A549 (cell line): ENCODE results near the gene PIK3CB.

Experiments
- EHMT2 ChIP-seq: fragments of 200-600 bp; sonication (generic); IDR thresholded peaks from 2 replicates; pipeline ENCODE4 v1.6.1; 2016; ENCODE audit warnings: antibody characterized with exemption, low read depth, mild to moderate bottlenecking, moderate library complexity
- EP300 ChIP-seq, 2 experiments: fragments of >200 bp; sonication (Bioruptor Twin); formaldehyde crosslinking; IDR thresholded peaks; 2 replicates in 1 of 2; 3 replicates in 1 of 2; pipeline ENCODE4 v1.6.1; 2016 to 2017
- ESRRA ChIP-seq: fragments of 150-350 bp; IDR thresholded peaks from 2 replicates; pipeline ENCODE4 v1.6.1; 2014; ENCODE audit warnings: mild to moderate bottlenecking, low read length, borderline replicate concordance
- HOXB13 ChIP-seq: fragments of 250-450 bp; sonication (Bioruptor Pico); IDR thresholded peaks from 2 replicates; pipeline ENCODE4 v1.5.0; 2020; ENCODE audit warnings: low read depth, mild to moderate bottlenecking, moderate library complexity
- NFE2L2 ChIP-seq: fragments of 150-350 bp; conservative IDR thresholded peaks from 2 replicates; pipeline ENCODE4 v1.6.1; 2014; ENCODE audit warnings: low read length
- PHF8 ChIP-seq: fragments of 200-600 bp; sonication (generic); IDR thresholded peaks from 2 replicates; pipeline ENCODE4 v1.6.1; 2016; ENCODE audit warnings: low read depth, mild to moderate bottlenecking, antibody characterized with exemption, moderate library complexity, borderline replicate concordance
- POLR2A ChIP-seq: IDR thresholded peaks from 2 replicates; pipeline ENCODE4 v1.6.1; 2012; ENCODE audit warnings: mild to moderate bottlenecking, low read length
- RAD21 ChIP-seq, 2 experiments: fragments of >200 bp in 1 of 2; sonication (Bioruptor Twin) in 1 of 2; formaldehyde crosslinking in 1 of 2; IDR thresholded peaks in 1 of 2; conservative IDR thresholded peaks in 1 of 2; 2 replicates in 1 of 2; 3 replicates in 1 of 2; pipeline ENCODE4 v1.6.1; 2012 to 2018; ENCODE audit warnings: inconsistent platforms in 1 of 2
- RCOR1 ChIP-seq: fragments of 150-350 bp; IDR thresholded peaks from 2 replicates; pipeline ENCODE4 v1.6.1; 2014; ENCODE audit warnings: antibody characterized with exemption, low read length, low read depth
- TF ChIP-seq, protein P1 (sequence below): fragments of >200 bp; sonication (Bioruptor Twin); formaldehyde crosslinking; IDR thresholded peaks from 3 replicates; pipeline ENCODE4 v1.5.1; 2016
- TF ChIP-seq, protein P2 (sequence below): IDR thresholded peaks from 2 replicates; pipeline ENCODE4 v1.6.1; 2012

DNA sequence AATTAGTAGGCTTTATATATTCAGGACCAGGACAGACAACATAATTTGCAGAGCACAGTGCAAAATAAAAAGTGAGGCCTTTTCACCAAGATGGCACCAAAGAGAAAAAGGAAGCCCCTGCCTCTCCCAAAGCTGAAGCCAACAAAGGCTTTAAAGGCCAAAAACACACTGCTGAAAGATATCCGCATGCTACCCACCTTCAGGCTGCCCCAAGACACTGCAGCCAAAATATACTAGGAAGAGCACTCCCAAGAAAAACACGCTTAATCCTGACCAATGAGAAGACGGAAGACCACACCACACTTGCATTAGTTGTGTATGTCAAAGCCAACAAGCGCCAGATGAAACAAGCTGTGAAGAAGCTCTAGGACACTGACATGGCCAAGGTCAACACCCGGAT, 38.0 kb downstream of the PIK3CB start:
- TF ChIP-seq, protein P1, sequence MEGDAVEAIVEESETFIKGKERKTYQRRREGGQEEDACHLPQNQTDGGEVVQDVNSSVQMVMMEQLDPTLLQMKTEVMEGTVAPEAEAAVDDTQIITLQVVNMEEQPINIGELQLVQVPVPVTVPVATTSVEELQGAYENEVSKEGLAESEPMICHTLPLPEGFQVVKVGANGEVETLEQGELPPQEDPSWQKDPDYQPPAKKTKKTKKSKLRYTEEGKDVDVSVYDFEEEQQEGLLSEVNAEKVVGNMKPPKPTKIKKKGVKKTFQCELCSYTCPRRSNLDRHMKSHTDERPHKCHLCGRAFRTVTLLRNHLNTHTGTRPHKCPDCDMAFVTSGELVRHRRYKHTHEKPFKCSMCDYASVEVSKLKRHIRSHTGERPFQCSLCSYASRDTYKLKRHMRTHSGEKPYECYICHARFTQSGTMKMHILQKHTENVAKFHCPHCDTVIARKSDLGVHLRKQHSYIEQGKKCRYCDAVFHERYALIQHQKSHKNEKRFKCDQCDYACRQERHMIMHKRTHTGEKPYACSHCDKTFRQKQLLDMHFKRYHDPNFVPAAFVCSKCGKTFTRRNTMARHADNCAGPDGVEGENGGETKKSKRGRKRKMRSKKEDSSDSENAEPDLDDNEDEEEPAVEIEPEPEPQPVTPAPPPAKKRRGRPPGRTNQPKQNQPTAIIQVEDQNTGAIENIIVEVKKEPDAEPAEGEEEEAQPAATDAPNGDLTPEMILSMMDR: no peak
- TF ChIP-seq EHMT2: no peak
- no peak for TF ChIP-seq PHF8
- TF ChIP-seq, protein P2, sequence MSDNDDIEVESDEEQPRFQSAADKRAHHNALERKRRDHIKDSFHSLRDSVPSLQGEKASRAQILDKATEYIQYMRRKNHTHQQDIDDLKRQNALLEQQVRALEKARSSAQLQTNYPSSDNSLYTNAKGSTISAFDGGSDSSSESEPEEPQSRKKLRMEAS: no peak
- no peak for TF ChIP-seq EP300 (IDR thresholded peaks at IDR 0.05)
- no peak for TF ChIP-seq POLR2A
- no peak for TF ChIP-seq ESRRA
- TF ChIP-seq NFE2L2: no peak
- no peak for TF ChIP-seq RAD21 (conservative IDR thresholded peaks at IDR 0.05 in 1 of 2, IDR thresholded peaks at IDR 0.05 in 1 of 2)
- TF ChIP-seq RCOR1: no peak
- no peak for TF ChIP-seq HOXB13 (CRISPR knock-in tag)
